B cell (primary cell): Measurements from ENCODE around the gene VPS25. TPM values are rescaled to one million over a fixed set of nuclear protein-coding genes. Genes with fewer than 3 reads are reported as not detected.
A peak's percentile ranks its signal among the peaks of the same experiment; 100 is the strongest.

ENCODE experiments used
- ATAC-seq: fragments of 200-7000 bp; cut with Tn5 transposase; one replicate; pipeline ENCODE4 v1.10.0; 2021; ENCODE audit warnings: low read depth, mild to moderate bottlenecking, moderate number of reproducible peaks, moderate library complexity
- CTCF ChIA-PET: fragments of 350-600 bp; sonication (Branson Sonifier 250); formaldehyde crosslinking; loops from one replicate; lab custom pipeline; 2021; ENCODE audit warnings: antibody characterized with exemption, inconsistent platforms; lab: Charles Lee
- POLR2A ChIA-PET: fragments of 350-600 bp; sonication (Branson Sonifier 250); formaldehyde crosslinking; loops from one replicate; lab custom pipeline; 2021; ENCODE audit warnings: antibody characterized with exemption; lab: Charles Lee
- DNase-seq: peaks from one replicate; pipeline ENCODE4 v3.0.0; 2013
- H2AFZ ChIP-seq: 2 replicates; pipeline ENCODE4 v1.6.1; 2012; ENCODE audit warnings: mild to moderate bottlenecking, low read depth, low read length; ENCODE audit not compliant: insufficient read depth, poor library complexity, severe bottlenecking
- H3K27ac ChIP-seq, 2 donors: 1 replicate in 1 of 2; 2 replicates in 1 of 2; pipeline ENCODE4 v1.5.1; 2012 to 2013; ENCODE audit warnings: low read length in 2 of 2, mild to moderate bottlenecking in 2 of 2, moderate library complexity in 1 of 2
- H3K27me3 ChIP-seq, 4 experiments: fragments of 200-600 bp in 1 of 4; sonication (generic) in 1 of 4; replicated peaks in 1 of 4; 1 replicate in 2 of 4; 2 replicates in 2 of 4; pipeline versions ENCODE4 v1.6.1 to v1.7.0; 2013 to 2016; ENCODE audit warnings: low read length in 3 of 4, mild to moderate bottlenecking in 2 of 4, mixed read lengths in 1 of 4, moderate library complexity in 1 of 4; ENCODE audit not compliant: insufficient read depth in 4 of 4, control insufficient read depth in 3 of 4; ENCODE audit errors: control extremely low read depth in 1 of 4
- H3K36me3 ChIP-seq, 2 experiments: replicated peaks in 1 of 2; 1 replicate in 1 of 2; 2 replicates in 1 of 2; pipeline versions ENCODE4 v1.6.1 to v1.7.1; 2013; ENCODE audit warnings: low read length in 1 of 2; ENCODE audit not compliant: insufficient read depth in 2 of 2, control insufficient read depth in 1 of 2; ENCODE audit errors: control extremely low read depth in 1 of 2, extremely low read depth in 1 of 2
- H3K4me1 ChIP-seq, 2 donors: fragments of 200-600 bp in 1 of 2; sonication (generic) in 1 of 2; 1 replicate in 1 of 2; 2 replicates in 1 of 2; pipeline versions ENCODE4 v1.5.1 to v1.6.1; 2013 to 2017; ENCODE audit warnings: low read length in 2 of 2; ENCODE audit not compliant: control insufficient read depth in 2 of 2, insufficient read depth in 2 of 2
- H3K4me2 ChIP-seq: replicated peaks from 2 replicates; pipeline ENCODE3; 2012; ENCODE audit warnings: mild to moderate bottlenecking, low read depth, low read length; ENCODE audit not compliant: poor library complexity, severe bottlenecking
- H3K4me3 ChIP-seq, 5 experiments: fragments of 200-600 bp in 1 of 5; sonication (generic) in 1 of 5; 1 replicate in 3 of 5; 2 replicates in 2 of 5; pipeline versions ENCODE4 v1.5.1 to v1.7.0; 2011 to 2016; ENCODE audit warnings: low read length in 4 of 5, mild to moderate bottlenecking in 4 of 5, low read depth in 2 of 5, control low read depth in 1 of 5, moderate library complexity in 1 of 5; ENCODE audit not compliant: insufficient read depth in 1 of 5; ENCODE audit errors: control extremely low read depth in 1 of 5, extremely low read depth in 1 of 5
- H3K79me2 ChIP-seq: fragments of 200-600 bp; sonication (generic); one replicate; pipeline ENCODE4 v1.6.0; 2016; ENCODE audit warnings: low read length; ENCODE audit not compliant: control insufficient read depth, insufficient read depth
- H3K9ac ChIP-seq: fragments of 200-600 bp; sonication (generic); 2 replicates; pipeline ENCODE4 v1.6.1; 2017; ENCODE audit warnings: mild to moderate bottlenecking, low read length, moderate library complexity
- H3K9me3 ChIP-seq, 3 donors: one replicate each; pipeline versions ENCODE4 v1.6.1 to v1.7.1; 2013; ENCODE audit warnings: low read length in 2 of 3; ENCODE audit not compliant: control insufficient read depth in 2 of 3, insufficient read depth in 1 of 3; ENCODE audit errors: control extremely low read depth in 1 of 3
- H4K20me1 ChIP-seq: 2 replicates; pipeline ENCODE4 v1.6.0; 2012; ENCODE audit warnings: mild to moderate bottlenecking, low read length; ENCODE audit not compliant: insufficient read depth, control insufficient read depth, poor library complexity, severe bottlenecking
- H3K27ac Mint-ChIP-seq: one replicate; pipeline ENCODE4 v1.8.0; 2021; ENCODE audit warnings: mixed read lengths
- H3K27me3 Mint-ChIP-seq: one replicate; pipeline ENCODE4 v1.8.0; 2021; ENCODE audit warnings: mixed read lengths
- H3K4me1 Mint-ChIP-seq: one replicate; pipeline ENCODE4 v1.8.0; 2021; ENCODE audit warnings: mixed read lengths
- H3K4me3 Mint-ChIP-seq: one replicate; pipeline ENCODE4 v1.8.0; 2021; ENCODE audit warnings: mixed read lengths
- H3K9me3 Mint-ChIP-seq: one replicate; pipeline ENCODE4 v1.8.0; 2022; ENCODE audit warnings: mixed read lengths; ENCODE audit not compliant: insufficient read depth
- EZH2 ChIP-seq: IDR thresholded peaks from 2 replicates; pipeline ENCODE4 v1.6.1; 2012; ENCODE audit warnings: borderline replicate concordance, low read depth, mild to moderate bottlenecking, moderate library complexity, low read length; ENCODE audit not compliant: insufficient read depth, poor library complexity, severe bottlenecking
- WGBS: methylation state at CpG from one replicate; pipeline ENCODE4 v1.1.5; 2013; ENCODE audit warnings: missing lambda C conversion rate; ENCODE audit not compliant: insufficient coverage; 5-methylcytosine and 5-hydroxymethylcytosine counted together
- intact Hi-C: fragments of 100-400 bp; cut with micrococcal nuclease; formaldehyde crosslinking; loops from one replicate; pipeline ENCODE4 v1.10.0; 2022
- polyA plus RNA-seq: library from polyadenylated mRNA; depleted of rRNA; stranded (reverse); fragments of >200 nt; gene quantifications from 2 replicates; pipeline ENCODE4 v1.2.3, GENCODE V29; 2012
- total RNA-seq, 2 donors: library from RNA; stranded (reverse); fragments of 120-200 nt in 1 of 2; gene quantifications; 1 replicate in 1 of 2; 2 replicates in 1 of 2; pipeline versions ENCODE4 v1.2.3 to v1.2.4, GENCODE V29; 2013 to 2022
- TF ChIP-seq, protein P1 (sequence below): fragments of 200-600 bp; IDR thresholded peaks from one replicate; pipeline ENCODE4 v1.8.0; 2022; ENCODE audit warnings: antibody characterized with exemption, mild to moderate bottlenecking

VPS25 gene
- total and polyA plus RNA-seq, 2 donors (not counting 1 experiment from before 2014, with no cell fraction given), result 38.7 to 40.5 TPM

DNA sequence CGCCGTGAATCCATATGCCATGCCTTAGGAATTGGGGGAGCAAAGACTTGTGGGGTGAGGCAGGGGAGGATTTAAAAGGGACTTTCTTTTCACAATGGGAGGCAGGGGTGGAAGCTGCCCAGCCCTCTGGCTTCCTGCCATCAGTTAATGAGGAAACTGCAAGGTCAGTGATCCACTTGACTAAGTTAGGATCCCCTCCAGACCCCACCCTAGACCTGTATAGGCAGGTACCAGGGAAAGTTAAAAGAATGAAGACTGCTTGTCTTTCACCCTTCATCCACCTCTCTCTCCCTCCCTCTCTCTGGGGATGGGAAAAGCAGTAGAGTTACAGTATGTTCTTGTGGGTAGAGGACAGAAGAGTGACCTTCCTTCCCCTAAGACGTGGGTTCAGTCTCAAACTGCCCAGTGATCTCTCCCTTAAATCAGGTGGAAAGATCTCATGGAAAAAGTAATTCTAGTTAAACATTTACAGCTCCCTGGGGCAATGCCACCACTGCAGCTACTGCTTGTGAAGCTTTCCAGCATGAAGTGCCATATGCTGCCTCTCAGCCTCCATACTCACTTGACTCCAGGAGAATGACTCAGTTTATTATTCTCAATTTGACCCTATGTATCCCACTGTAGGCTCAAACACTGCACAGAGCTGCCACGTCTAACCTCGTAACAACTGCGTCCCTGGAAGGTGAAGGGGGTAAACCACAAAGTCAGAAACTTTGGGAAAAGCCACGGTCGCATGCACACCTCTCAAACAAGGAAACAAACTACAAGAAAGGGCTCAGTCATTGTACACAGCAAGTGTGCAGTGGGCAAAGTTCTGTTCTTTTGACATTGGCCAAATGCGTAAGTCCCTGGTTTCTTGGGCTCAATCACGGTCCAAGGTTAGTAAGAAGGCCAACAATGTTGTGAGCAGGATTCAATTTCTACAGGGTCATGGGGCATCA lies 24.1 kb downstream of the VPS25 start:
- Mint-ChIP-seq H3K27me3 (peaks cover 5% of the 10 kb centered on the region), H3K4me3 (peak overlapping the region; percentile 96), H3K27ac (no peak overlapping the region), H3K4me1 (peaks cover 27% of the 10 kb centered on the region), H3K9me3 (no peaks in the 10 kb centered on the region)
- ChIA-PET CTCF (interaction anchor here (1.2 to 1.3 kb wide), 3 partner anchors 23 to 34 kb away, joined by 3 to 4 read pairs (median 3); partner anchors contain the start of gene BECN1), POLR2A (interaction anchor here (2.1 kb wide), 1 partner anchor 24 kb away, joined by 9 read pairs; the partner anchor contains the start of gene VPS25)
- H3K9ac ChIP-seq, result peak overlapping the region; percentile 87
- H3K27ac ChIP-seq, result no peak overlapping the region
- H3K27me3 ChIP-seq, result no peaks in the 10 kb centered on the region
- peak overlapping the region in 4 of 5 experiments; percentile 76 to 90 (median 79) for H3K4me3 ChIP-seq
- peak overlapping the region; percentile 81 for H3K4me2 ChIP-seq
- peaks cover 14 to 21% of the 10 kb centered on the region in 2 donors for H3K4me1 ChIP-seq
- intact Hi-C loops, result loop anchor here (1.0 kb wide), 3 partner anchors 24 to 52 kb away; partner anchors contain the start of genes BECN1, EZH1 and VPS25
- H2AFZ ChIP-seq, result peak overlapping the region; percentile 92
- no peaks in the 10 kb centered on the region for H4K20me1 ChIP-seq
- peaks cover 23% of the 10 kb centered on the region for H3K79me2 ChIP-seq
- WGBS, result 91% methylated on average over 9 of the region's 10 CpGs
- no peak for TF ChIP-seq EZH2
- TF ChIP-seq, protein P1, sequence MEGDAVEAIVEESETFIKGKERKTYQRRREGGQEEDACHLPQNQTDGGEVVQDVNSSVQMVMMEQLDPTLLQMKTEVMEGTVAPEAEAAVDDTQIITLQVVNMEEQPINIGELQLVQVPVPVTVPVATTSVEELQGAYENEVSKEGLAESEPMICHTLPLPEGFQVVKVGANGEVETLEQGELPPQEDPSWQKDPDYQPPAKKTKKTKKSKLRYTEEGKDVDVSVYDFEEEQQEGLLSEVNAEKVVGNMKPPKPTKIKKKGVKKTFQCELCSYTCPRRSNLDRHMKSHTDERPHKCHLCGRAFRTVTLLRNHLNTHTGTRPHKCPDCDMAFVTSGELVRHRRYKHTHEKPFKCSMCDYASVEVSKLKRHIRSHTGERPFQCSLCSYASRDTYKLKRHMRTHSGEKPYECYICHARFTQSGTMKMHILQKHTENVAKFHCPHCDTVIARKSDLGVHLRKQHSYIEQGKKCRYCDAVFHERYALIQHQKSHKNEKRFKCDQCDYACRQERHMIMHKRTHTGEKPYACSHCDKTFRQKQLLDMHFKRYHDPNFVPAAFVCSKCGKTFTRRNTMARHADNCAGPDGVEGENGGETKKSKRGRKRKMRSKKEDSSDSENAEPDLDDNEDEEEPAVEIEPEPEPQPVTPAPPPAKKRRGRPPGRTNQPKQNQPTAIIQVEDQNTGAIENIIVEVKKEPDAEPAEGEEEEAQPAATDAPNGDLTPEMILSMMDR, result no peak
- H3K9me3 ChIP-seq, result peaks cover 0 to 3% (median 0%) of the 10 kb centered on the region in 3 donors
- DNase-seq (no peak), ATAC-seq (no peak)
- H3K36me3 ChIP-seq, result peaks cover 0 to 2% of the 10 kb centered on the region in 2 experiments
